HL-60 (cell line): ENCODE data around the gene RPUSD1.

ENCODE experiments used
- CTCF ChIP-seq: IDR thresholded peaks from one replicate; pipeline ENCODE4 v1.5.1; 2011; ENCODE audit warnings: low read length, control low read depth, inconsistent platforms; ENCODE audit not compliant: insufficient read depth
- POLR2AphosphoS5 ChIP-seq: IDR thresholded peaks from 2 replicates; pipeline ENCODE4 v1.6.1; 2012; ENCODE audit warnings: low read depth
- REST ChIP-seq: IDR thresholded peaks from 2 replicates; pipeline ENCODE4 v1.6.1; 2012; ENCODE audit warnings: low read depth; ENCODE audit not compliant: insufficient replicate concordance

GRCh38 chr16:735982-736453, 52.2 kb downstream of the RPUSD1 start:
- no peak for TF ChIP-seq CTCF
- TF ChIP-seq POLR2AphosphoS5 = no peak
- no peak for TF ChIP-seq REST
